ENCODE data around the gene FAM98A.

The FAM98A gene

GRCh38 chr2:33577668-33578067 lies 21.4 kb downstream of the FAM98A start:
- H3K4me3 ChIP-seq (ENCODE audit: low read depth, low read length) = no peak overlapping the region
- ChIA-PET CTCF (interaction anchor here (2.1 kb wide), 1 partner anchor 102 kb away, joined by 11 read pairs; the partner anchor contains the start of gene RASGRP3), POLR2A (no interaction called here)
- DNase-seq (ENCODE audit: low read depth, low spot score) = no peak
- no peak for TF ChIP-seq CTCF (IDR thresholded peaks at IDR 0.05; ENCODE audit: insufficient read depth, low read length, missing control alignments)

- CTCF ChIA-PET = interaction anchor here (2.1 kb wide), 1 partner anchor 101 kb away, joined by 11 read pairs; the partner anchor contains the start of gene RASGRP3
- no peak overlapping the region for H3K4me3 ChIP-seq (ENCODE audit: low read depth, low read length)
- TF ChIP-seq CTCF (IDR thresholded peaks at IDR 0.05; ENCODE audit: insufficient read depth, low read length, missing control alignments) = no peak
- no peak for DNase-seq (ENCODE audit: low read depth, low spot score)
- POLR2A ChIA-PET = no interaction called here
Measured at GRCh38 chr2:33577084-33577483, 22.0 kb downstream of the FAM98A start.

- POLR2A ChIA-PET = no interaction called here
- no peak overlapping the region for H3K4me3 ChIP-seq (ENCODE audit: low read depth, low read length)
- CTCF ChIA-PET = interaction anchor here (1.2 to 2.2 kb wide), 4 partner anchors 10 to 132 kb away, joined by 3 to 10 read pairs (median 4); no protein-coding TSS in a partner anchor
Measured at GRCh38 chr2:33573657-33574056, 25.4 kb downstream of the FAM98A start.

GRCh38 chr2:33570681-33571080 lies 28.4 kb downstream of the FAM98A start:
- TF ChIP-seq CTCF (IDR thresholded peaks at IDR 0.05; ENCODE audit: insufficient read depth, low read length, missing control alignments) = no peak
- DNase-seq (ENCODE audit: low read depth, low spot score) = no peak
- CTCF ChIA-PET = interaction anchor here (1.0 to 1.3 kb wide), 3 partner anchors 10 to 129 kb away, joined by 3 read pairs; no protein-coding TSS in a partner anchor
- POLR2A ChIA-PET = no interaction called here
- no peak overlapping the region for H3K4me3 ChIP-seq (ENCODE audit: low read depth, low read length)

More at GRCh38 chr2:33573657-33574056, 25.4 kb downstream of the FAM98A start:
- TF ChIP-seq CTCF (IDR thresholded peaks at IDR 0.05; ENCODE audit: insufficient read depth, low read length, missing control alignments) = no peak
- DNase-seq (ENCODE audit: low read depth, low spot score) = no peak

- ChIA-PET POLR2A (no interaction called here), CTCF (no interaction called here)
- no peak overlapping the region for H3K4me3 ChIP-seq (ENCODE audit: low read depth, low read length)
- DNase-seq (ENCODE audit: low read depth, low spot score) = no peak
- no peak for TF ChIP-seq CTCF (IDR thresholded peaks at IDR 0.05; ENCODE audit: insufficient read depth, low read length, missing control alignments)
Measured at GRCh38 chr2:33561872-33562271, 37.2 kb downstream of the FAM98A start.

GRCh38 chr2:33560017-33560416 lies 39.1 kb downstream of the FAM98A start:
- no peak overlapping the region for H3K4me3 ChIP-seq (ENCODE audit: low read depth, low read length)
- DNase-seq (ENCODE audit: low read depth, low spot score) = no peak
- CTCF ChIA-PET = interaction anchor here (0.8 to 1.3 kb wide), 2 partner anchors 11 to 84 kb away, joined by 3 read pairs; partner anchors contain the start of gene RASGRP3
- POLR2A ChIA-PET = no interaction called here
- TF ChIP-seq CTCF (IDR thresholded peaks at IDR 0.05; ENCODE audit: insufficient read depth, low read length, missing control alignments) = no peak
